Neural cell (in vitro differentiated cells): ENCODE measurements around the gene GOLGA3. TPM values are rescaled to one million over a fixed set of nuclear protein-coding genes. Genes with fewer than 3 reads are reported as not detected.
"Not testable (repeated sequence)": the region's sequence is repeated elsewhere in the genome, so short reads cannot be mapped to it uniquely, and the experiment has no call there.

Experiments used
- H2AFZ ChIP-seq: fragments of 200-600, 300-800 bp; sonication (generic), shearing (Covaris generic); 2 replicates; pipeline ENCODE4 v1.6.0; 2014; ENCODE audit warnings: low read depth, mild to moderate bottlenecking, antibody characterized with exemption, low read length, moderate library complexity
- H3F3A ChIP-seq: fragments of 200-600 bp; shearing (Covaris generic); 2 replicates; pipeline ENCODE4 v1.6.1; 2016; ENCODE audit warnings: mild to moderate bottlenecking, moderate library complexity, mixed read lengths, antibody characterized with exemption, low read length; ENCODE audit not compliant: insufficient read depth, poor library complexity, severe bottlenecking
- H3K27ac ChIP-seq: fragments of 200-600, 300-800 bp; sonication (generic), shearing (Covaris generic); 2 replicates; pipeline ENCODE4 v1.5.1; 2014; ENCODE audit warnings: mild to moderate bottlenecking, low read length, moderate library complexity
- H3K27me3 ChIP-seq: fragments of 300-800, 200-600 bp; sonication (generic), shearing (Covaris generic); 2 replicates; pipeline ENCODE4 v1.6.0; 2014; ENCODE audit warnings: mild to moderate bottlenecking, low read depth, low read length, moderate library complexity; ENCODE audit not compliant: insufficient read depth
- H3K36me3 ChIP-seq: fragments of 300-800, 200-600 bp; sonication (generic), shearing (Covaris generic); 2 replicates; pipeline ENCODE4 v1.5.1; 2014; ENCODE audit warnings: mild to moderate bottlenecking, antibody characterized with exemption, low read length, moderate library complexity; ENCODE audit not compliant: insufficient read depth
- H3K4me2 ChIP-seq: fragments of 300-800, 200-600 bp; sonication (generic), shearing (Covaris generic); 2 replicates; pipeline ENCODE4 v1.6.0; 2014; ENCODE audit warnings: mild to moderate bottlenecking, low read length
- H3K4me3 ChIP-seq: fragments of 300-800, 200-600 bp; sonication (generic), shearing (Covaris generic); 2 replicates; pipeline ENCODE4 v1.5.1; 2014; ENCODE audit warnings: mild to moderate bottlenecking, low read length, moderate library complexity
- H3K79me2 ChIP-seq: fragments of 200-600 bp; shearing (Covaris generic); replicated peaks from 2 replicates; pipeline ENCODE4 v1.6.0; 2014; ENCODE audit warnings: mild to moderate bottlenecking, low read length, moderate library complexity; ENCODE audit not compliant: insufficient read depth
- H3K9ac ChIP-seq: fragments of 300-800, 200-600 bp; sonication (generic), shearing (Covaris generic); 2 replicates; pipeline ENCODE4 v1.6.1; 2016; ENCODE audit warnings: mild to moderate bottlenecking, low read length, mixed read lengths
- H3K9me2 ChIP-seq: fragments of 200-600 bp; shearing (Covaris generic); 2 replicates; pipeline ENCODE4 v1.6.1; 2016; ENCODE audit warnings: mild to moderate bottlenecking, low read length, mixed read lengths; ENCODE audit not compliant: insufficient read depth
- H3K9me3 ChIP-seq: fragments of 200-600, 300-800 bp; sonication (generic), shearing (Covaris generic); 2 replicates; pipeline ENCODE4 v1.6.1; 2016; ENCODE audit warnings: mild to moderate bottlenecking, mixed run types, low read length, moderate library complexity, mixed read lengths
- H4K20me1 ChIP-seq: fragments of 200-600 bp; shearing (Covaris generic); 2 replicates; pipeline ENCODE4 v1.6.1; 2016; ENCODE audit warnings: mild to moderate bottlenecking, mixed run types; ENCODE audit not compliant: insufficient read depth
- EP300 ChIP-seq: fragments of 450-650 bp; conservative IDR thresholded peaks from 2 replicates; pipeline ENCODE4 v1.6.1; 2014; ENCODE audit warnings: antibody characterized with exemption, mild to moderate bottlenecking, moderate library complexity; ENCODE audit not compliant: poor library complexity, severe bottlenecking
- EZH2 ChIP-seq: fragments of 200-600, 300-800 bp; shearing (Covaris generic), sonication (generic); IDR thresholded peaks from 2 replicates; pipeline ENCODE4 v1.6.1; 2014; ENCODE audit warnings: antibody characterized with exemption, low read length, borderline replicate concordance, mild to moderate bottlenecking; ENCODE audit not compliant: insufficient read depth, poor library complexity, severe bottlenecking
- MXI1 ChIP-seq: fragments of 450-650 bp; conservative IDR thresholded peaks from 2 replicates; pipeline ENCODE4 v1.6.1; 2014; ENCODE audit warnings: antibody characterized with exemption, mild to moderate bottlenecking; ENCODE audit not compliant: poor library complexity, severe bottlenecking
- POLR2AphosphoS5 ChIP-seq: IDR thresholded peaks from 2 replicates; pipeline ENCODE4 v1.6.1; 2012
- RAD21 ChIP-seq: fragments of 450-650 bp; conservative IDR thresholded peaks from 2 replicates; pipeline ENCODE4 v1.6.1; 2014; ENCODE audit warnings: antibody characterized with exemption, mild to moderate bottlenecking, moderate library complexity
- SMC3 ChIP-seq: fragments of 450-650 bp; conservative IDR thresholded peaks from 2 replicates; pipeline ENCODE4 v1.6.1; 2014; ENCODE audit warnings: antibody characterized with exemption, mild to moderate bottlenecking, moderate library complexity; ENCODE audit not compliant: poor library complexity
- TAF1 ChIP-seq: IDR thresholded peaks from 2 replicates; pipeline ENCODE4 v1.6.1; 2012; ENCODE audit warnings: low read depth
- polyA plus RNA-seq: library from polyadenylated mRNA; depleted of rRNA; stranded (reverse); fragments of >200 nt; gene quantifications from 2 replicates; pipeline ENCODE4 v1.2.3, GENCODE V29; 2014
- TF ChIP-seq, protein P1 (sequence below): fragments of 450-650 bp; IDR thresholded peaks from 2 replicates; pipeline ENCODE4 v1.5.1; 2014; ENCODE audit warnings: antibody characterized with exemption, mild to moderate bottlenecking, moderate library complexity; ENCODE audit not compliant: poor library complexity, severe bottlenecking
- TF ChIP-seq, protein P2 (sequence below): IDR thresholded peaks from 2 replicates; pipeline ENCODE4 v1.6.1; 2012; ENCODE audit warnings: borderline replicate concordance

GOLGA3 gene
- polyA plus RNA-seq, 1 donor from 2014 or later = 16.7 TPM

DNA sequence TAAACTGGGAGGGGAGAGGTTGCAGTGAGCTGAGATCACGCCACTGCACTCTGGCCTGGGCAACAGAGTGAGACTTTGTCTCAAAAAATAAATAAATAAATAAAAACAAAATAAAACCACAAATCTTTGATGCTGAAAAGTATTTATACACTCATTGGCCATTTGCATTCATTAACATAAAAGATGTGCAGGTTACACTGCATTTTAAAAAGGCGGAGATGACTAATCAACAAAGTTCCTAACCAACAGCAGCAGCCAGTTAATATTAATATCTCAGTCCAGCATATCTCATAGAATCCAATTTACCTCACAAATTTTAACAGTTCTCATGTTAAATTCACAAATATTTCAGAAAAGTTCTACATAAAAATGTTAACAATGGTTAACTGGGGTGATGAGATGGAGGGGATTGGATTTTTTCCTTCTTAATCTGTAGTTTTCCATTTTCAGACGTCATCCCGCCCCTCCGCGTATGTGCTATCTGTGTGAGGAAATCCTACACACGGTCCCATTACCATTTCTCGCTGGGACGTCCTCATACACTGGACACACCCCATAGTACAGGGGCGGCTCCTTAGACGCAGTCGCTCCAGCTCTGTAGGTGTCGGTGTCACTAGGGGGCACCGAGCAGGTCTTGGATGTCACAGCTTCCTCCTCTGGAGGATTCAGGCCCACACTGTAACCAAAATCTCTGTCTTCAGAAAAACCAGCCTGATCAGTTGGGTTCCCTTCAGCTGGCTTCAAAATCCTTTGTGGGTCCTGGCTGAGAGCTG, 74.3 kb downstream of the GOLGA3 start:
- no peaks in the 10 kb centered on the region for H3F3A ChIP-seq
- H3K27me3 ChIP-seq = no peaks in the 10 kb centered on the region
- H3K9me2 ChIP-seq = no peaks in the 10 kb centered on the region
- H3K4me2 ChIP-seq = no peak overlapping the region
- no peaks in the 10 kb centered on the region for H3K36me3 ChIP-seq
- peaks cover 21% of the 10 kb centered on the region for H3K79me2 ChIP-seq
- H3K9ac ChIP-seq = no peak overlapping the region
- no peaks in the 10 kb centered on the region for H4K20me1 ChIP-seq
- no peak for TF ChIP-seq RAD21
- TF ChIP-seq EZH2 = no peak
- no peak for TF ChIP-seq TAF1
- TF ChIP-seq, protein P1, sequence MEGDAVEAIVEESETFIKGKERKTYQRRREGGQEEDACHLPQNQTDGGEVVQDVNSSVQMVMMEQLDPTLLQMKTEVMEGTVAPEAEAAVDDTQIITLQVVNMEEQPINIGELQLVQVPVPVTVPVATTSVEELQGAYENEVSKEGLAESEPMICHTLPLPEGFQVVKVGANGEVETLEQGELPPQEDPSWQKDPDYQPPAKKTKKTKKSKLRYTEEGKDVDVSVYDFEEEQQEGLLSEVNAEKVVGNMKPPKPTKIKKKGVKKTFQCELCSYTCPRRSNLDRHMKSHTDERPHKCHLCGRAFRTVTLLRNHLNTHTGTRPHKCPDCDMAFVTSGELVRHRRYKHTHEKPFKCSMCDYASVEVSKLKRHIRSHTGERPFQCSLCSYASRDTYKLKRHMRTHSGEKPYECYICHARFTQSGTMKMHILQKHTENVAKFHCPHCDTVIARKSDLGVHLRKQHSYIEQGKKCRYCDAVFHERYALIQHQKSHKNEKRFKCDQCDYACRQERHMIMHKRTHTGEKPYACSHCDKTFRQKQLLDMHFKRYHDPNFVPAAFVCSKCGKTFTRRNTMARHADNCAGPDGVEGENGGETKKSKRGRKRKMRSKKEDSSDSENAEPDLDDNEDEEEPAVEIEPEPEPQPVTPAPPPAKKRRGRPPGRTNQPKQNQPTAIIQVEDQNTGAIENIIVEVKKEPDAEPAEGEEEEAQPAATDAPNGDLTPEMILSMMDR = no peak
- no peak for TF ChIP-seq SMC3
- TF ChIP-seq, protein P2, sequence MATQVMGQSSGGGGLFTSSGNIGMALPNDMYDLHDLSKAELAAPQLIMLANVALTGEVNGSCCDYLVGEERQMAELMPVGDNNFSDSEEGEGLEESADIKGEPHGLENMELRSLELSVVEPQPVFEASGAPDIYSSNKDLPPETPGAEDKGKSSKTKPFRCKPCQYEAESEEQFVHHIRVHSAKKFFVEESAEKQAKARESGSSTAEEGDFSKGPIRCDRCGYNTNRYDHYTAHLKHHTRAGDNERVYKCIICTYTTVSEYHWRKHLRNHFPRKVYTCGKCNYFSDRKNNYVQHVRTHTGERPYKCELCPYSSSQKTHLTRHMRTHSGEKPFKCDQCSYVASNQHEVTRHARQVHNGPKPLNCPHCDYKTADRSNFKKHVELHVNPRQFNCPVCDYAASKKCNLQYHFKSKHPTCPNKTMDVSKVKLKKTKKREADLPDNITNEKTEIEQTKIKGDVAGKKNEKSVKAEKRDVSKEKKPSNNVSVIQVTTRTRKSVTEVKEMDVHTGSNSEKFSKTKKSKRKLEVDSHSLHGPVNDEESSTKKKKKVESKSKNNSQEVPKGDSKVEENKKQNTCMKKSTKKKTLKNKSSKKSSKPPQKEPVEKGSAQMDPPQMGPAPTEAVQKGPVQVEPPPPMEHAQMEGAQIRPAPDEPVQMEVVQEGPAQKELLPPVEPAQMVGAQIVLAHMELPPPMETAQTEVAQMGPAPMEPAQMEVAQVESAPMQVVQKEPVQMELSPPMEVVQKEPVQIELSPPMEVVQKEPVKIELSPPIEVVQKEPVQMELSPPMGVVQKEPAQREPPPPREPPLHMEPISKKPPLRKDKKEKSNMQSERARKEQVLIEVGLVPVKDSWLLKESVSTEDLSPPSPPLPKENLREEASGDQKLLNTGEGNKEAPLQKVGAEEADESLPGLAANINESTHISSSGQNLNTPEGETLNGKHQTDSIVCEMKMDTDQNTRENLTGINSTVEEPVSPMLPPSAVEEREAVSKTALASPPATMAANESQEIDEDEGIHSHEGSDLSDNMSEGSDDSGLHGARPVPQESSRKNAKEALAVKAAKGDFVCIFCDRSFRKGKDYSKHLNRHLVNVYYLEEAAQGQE = no peak
- TF ChIP-seq POLR2AphosphoS5 = no peak
- TF ChIP-seq MXI1 = no peak
- no peak for TF ChIP-seq EP300
- no peak overlapping the region for H3K27ac ChIP-seq
- no peaks in the 10 kb centered on the region for H3K9me3 ChIP-seq
- no peak overlapping the region for H2AFZ ChIP-seq
- H3K4me3 ChIP-seq = no peak overlapping the region

GRCh38 chr12:132753670-132754069, 75.0 kb downstream of the GOLGA3 start:
- not testable (repeated sequence) for H3F3A ChIP-seq, H3K9me3 ChIP-seq, H3K27ac ChIP-seq, H4K20me1 ChIP-seq, H3K9me2 ChIP-seq, H2AFZ ChIP-seq, H3K27me3 ChIP-seq, H3K9ac ChIP-seq, H3K4me2 ChIP-seq, H3K4me3 ChIP-seq, H3K36me3 ChIP-seq
- H3K79me2 ChIP-seq = peaks cover 17% of the 10 kb centered on the region

DNA sequence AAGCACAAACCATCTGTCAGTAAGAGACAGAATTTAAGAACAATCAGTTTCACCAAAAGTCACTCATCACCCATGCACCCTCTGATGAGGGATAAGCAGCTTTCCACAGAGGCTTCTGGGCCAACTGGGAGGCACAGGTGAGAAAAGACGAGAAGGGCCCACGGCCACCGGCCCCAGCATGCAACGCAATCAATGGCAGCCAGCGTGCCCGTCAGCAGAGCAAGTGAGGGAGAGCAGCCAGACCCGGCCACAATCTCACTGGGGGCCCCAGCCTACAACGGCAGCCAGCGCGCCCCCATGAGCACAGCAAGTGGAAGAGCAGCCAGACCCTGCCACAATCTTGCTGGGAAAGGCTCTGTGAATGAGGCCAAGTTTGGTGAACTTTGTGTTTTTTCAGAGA, 80.3 kb downstream of the GOLGA3 start:
- Histone ChIP-seq H3K27me3 (no peaks in the 10 kb centered on the region), H3K9me2 (no peaks in the 10 kb centered on the region), H3K27ac (no peak overlapping the region), H3K9ac (no peak overlapping the region), H4K20me1 (no peaks in the 10 kb centered on the region), H3K4me2 (no peak overlapping the region), H3K79me2 (no peaks in the 10 kb centered on the region), H3K4me3 (no peak overlapping the region), H3F3A (no peaks in the 10 kb centered on the region), H2AFZ (no peak overlapping the region), H3K36me3 (peaks cover 6% of the 10 kb centered on the region), H3K9me3 (no peaks in the 10 kb centered on the region)
- TF ChIP-seq EP300 = no peak
- no peak for TF ChIP-seq RAD21
- no peak for TF ChIP-seq EZH2
- TF ChIP-seq, protein P1 = no peak
- TF ChIP-seq MXI1 = no peak
- TF ChIP-seq, protein P2 = no peak
- TF ChIP-seq SMC3 = no peak
